Brain microvascular endothelial cell (primary cell): ENCODE measurements around the gene RFK.

Experiments used
- DNase-seq: peaks from one replicate; pipeline ENCODE4 v3.0.0-alpha.2; 2020
- H3K27ac ChIP-seq: fragments of 250-450 bp; sonication (Bioruptor Pico); 2 replicates; pipeline ENCODE4 v1.5.1; 2020; ENCODE audit warnings: mild to moderate bottlenecking, moderate library complexity
- H3K27me3 ChIP-seq: fragments of 250-450 bp; sonication (Bioruptor Pico); replicated peaks from 2 replicates; pipeline ENCODE4 v1.5.1; 2020; ENCODE audit warnings: mild to moderate bottlenecking
- H3K36me3 ChIP-seq: fragments of 250-450 bp; sonication (Bioruptor Pico); replicated peaks from 2 replicates; pipeline ENCODE4 v1.5.1; 2020; ENCODE audit warnings: mild to moderate bottlenecking
- H3K4me3 ChIP-seq: 2 replicates; pipeline ENCODE4 v1.5.1; 2011; ENCODE audit warnings: low read depth, mild to moderate bottlenecking, control low read depth, low read length, moderate library complexity
- in situ Hi-C: cut with HindIII; loops from 2 replicates; pipeline ENCODE4 v1.10.0; 2017; ENCODE audit warnings: low sequenced_read_pairs, low pct_ligation_motif_present
- TF ChIP-seq, protein P1 (sequence below): IDR thresholded peaks from 2 replicates; pipeline ENCODE4 v1.5.1; 2011; ENCODE audit warnings: low read depth, mild to moderate bottlenecking, moderate library complexity, low read length, control low read depth, inconsistent platforms; ENCODE audit errors: missing control alignments

Gene RFK

DNA sequence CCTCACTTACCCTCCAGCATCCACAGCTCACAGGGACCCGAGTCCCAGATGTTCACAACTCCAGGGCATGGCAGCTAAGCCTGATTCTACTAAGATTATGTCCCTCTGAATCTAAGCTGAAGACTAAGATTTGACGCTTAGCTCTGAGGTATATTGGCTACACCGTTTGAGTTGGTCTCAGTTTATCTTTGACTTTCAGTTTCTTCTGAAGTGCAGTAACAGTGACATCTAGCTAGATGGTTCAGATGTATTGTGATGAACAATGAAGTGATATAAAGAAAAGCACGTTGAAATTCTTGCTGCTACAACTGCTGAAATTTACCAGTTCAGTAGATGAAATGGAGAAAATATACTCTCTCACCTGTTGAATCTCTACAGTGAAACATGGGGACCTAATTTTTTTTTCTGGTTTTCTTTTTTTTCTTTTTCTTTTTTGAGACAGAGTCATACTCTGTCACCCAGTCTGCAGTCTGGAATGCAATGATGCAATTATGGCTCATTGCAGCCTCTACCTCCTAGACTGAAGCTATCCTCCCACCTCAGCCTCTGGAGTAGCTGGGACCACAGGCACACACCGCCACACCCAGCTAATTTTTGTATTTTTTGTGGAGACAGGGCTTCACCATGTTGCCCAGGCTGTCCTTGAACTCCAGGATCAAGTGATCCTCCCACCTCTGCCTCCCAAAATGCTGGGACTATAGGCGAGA is 15.7 kb downstream of the RFK start:
- H3K36me3 ChIP-seq, result no peaks in the 10 kb centered on the region
- H3K4me3 ChIP-seq, result no peak overlapping the region
- H3K27ac ChIP-seq, result no peak overlapping the region
- no peak for DNase-seq
- in situ Hi-C loops, result no loop called here
- no peaks in the 10 kb centered on the region for H3K27me3 ChIP-seq
- TF ChIP-seq, protein P1, sequence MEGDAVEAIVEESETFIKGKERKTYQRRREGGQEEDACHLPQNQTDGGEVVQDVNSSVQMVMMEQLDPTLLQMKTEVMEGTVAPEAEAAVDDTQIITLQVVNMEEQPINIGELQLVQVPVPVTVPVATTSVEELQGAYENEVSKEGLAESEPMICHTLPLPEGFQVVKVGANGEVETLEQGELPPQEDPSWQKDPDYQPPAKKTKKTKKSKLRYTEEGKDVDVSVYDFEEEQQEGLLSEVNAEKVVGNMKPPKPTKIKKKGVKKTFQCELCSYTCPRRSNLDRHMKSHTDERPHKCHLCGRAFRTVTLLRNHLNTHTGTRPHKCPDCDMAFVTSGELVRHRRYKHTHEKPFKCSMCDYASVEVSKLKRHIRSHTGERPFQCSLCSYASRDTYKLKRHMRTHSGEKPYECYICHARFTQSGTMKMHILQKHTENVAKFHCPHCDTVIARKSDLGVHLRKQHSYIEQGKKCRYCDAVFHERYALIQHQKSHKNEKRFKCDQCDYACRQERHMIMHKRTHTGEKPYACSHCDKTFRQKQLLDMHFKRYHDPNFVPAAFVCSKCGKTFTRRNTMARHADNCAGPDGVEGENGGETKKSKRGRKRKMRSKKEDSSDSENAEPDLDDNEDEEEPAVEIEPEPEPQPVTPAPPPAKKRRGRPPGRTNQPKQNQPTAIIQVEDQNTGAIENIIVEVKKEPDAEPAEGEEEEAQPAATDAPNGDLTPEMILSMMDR, result no peak

DNA sequence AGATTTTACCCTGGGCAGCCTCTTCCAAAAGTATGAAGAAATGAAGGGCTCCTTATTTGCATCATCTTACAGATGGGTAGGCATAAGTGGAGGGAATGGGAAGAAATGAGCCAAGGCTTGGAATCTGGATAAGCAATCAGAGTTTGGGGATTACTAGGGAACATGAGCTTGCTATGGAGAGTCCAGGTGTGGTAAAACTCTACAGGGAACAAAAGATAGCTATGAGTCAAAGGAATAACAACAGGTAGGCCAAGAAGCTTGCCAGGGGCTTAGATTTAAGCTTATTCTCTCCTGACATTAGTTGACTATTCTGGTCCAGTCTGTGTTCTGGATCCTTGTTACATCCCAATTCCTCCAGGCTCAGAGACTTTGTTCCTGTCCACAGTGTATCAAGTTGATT is 16.4 kb downstream of the RFK start:
- TF ChIP-seq, protein P1, result no peak
- in situ Hi-C loops, result no loop called here
- no peak for DNase-seq
- Histone ChIP-seq H3K36me3 (no peaks in the 10 kb centered on the region), H3K27ac (no peak overlapping the region), H3K4me3 (no peak overlapping the region), H3K27me3 (no peaks in the 10 kb centered on the region)

DNA sequence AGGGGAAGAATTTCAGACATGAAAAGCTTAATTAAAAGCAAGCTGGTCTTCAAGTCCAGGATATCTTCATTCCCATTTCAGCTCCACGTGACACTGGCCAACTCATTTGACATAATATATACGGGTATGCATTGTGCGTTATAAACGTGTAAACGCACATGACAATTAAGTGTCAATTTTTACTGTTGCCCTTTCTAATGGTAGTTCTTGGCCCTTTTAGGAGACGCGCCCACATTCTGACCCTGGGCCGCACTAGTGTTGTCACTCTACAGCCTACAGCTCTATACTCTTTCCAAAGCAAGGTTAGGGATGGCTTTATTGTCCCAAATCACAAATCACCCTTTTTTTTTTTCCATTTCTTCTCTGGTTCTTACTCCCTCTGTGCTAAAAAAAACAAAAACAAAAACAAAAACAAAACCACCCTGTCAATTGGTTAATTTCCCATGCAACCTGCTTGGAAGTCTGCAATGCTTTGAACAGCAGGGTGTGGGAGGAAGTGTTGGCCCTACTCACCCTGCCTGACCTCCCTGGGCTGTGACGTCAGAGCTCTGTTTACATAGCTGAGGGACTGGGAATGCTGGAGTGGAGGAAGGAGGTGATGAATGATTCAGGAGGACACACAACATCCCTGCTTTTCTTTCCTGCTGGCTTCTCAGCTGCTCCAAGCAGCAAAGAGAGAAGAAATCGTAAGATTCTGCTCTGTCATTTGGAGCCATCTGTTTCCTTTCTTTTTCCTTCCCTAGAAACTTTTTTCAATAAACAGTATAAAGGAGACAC is 19.3 kb downstream of the RFK start:
- peak; percentile 80 for DNase-seq
- TF ChIP-seq, protein P1, result no peak
- H3K27ac ChIP-seq, result peak overlapping the region; percentile 5
- H3K27me3 ChIP-seq, result no peaks in the 10 kb centered on the region
- no peak overlapping the region for H3K4me3 ChIP-seq
- in situ Hi-C loops, result no loop called here
- H3K36me3 ChIP-seq, result no peaks in the 10 kb centered on the region

GRCh38 chr9:76373784-76374474 is 20.3 kb downstream of the RFK start:
- Histone ChIP-seq H3K4me3 (no peak overlapping the region), H3K27me3 (no peaks in the 10 kb centered on the region), H3K27ac (no peak overlapping the region), H3K36me3 (no peaks in the 10 kb centered on the region)
- in situ Hi-C loops, result no loop called here
- TF ChIP-seq, protein P1, result no peak
- no peak for DNase-seq

DNA sequence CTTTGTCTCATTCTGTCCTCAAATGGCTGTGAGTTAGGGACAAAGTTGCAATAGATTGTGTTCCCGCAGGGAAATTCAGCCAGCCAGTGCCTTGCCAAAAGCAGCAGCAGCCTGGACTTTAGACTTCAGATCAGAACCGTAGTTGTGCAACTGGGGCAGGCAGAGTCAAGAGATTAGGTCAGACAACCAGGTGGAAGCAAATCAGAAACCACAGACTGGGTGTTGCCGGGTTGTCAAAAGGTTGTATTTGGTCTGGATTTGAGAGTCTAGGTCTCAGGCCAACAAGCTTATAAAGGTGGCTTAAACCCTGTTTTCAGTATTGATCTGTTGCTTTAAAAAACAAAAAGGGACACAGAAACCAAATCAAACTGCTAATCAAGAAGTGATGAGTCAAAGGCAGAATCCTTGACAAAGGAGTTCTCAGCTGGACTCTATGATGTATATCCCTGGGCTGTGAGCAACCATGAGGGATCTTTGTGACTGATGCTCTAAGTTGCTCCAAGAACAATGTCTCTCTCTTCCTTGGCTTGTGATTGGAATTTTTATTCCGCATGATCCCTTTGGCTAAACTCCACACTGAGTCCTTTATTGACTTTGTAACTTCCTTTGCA is 20.9 kb downstream of the RFK start:
- in situ Hi-C loops, result no loop called here

More for the DNA sequence above, 20.9 kb downstream of the RFK start:
- H3K27ac ChIP-seq, result no peak overlapping the region
- peak; percentile 35 for DNase-seq
- no peaks in the 10 kb centered on the region for H3K27me3 ChIP-seq
- H3K4me3 ChIP-seq, result no peak overlapping the region
- TF ChIP-seq, protein P1, result no peak
- no peaks in the 10 kb centered on the region for H3K36me3 ChIP-seq
